ENCODE measurements around the gene IL2RA. TPM values are rescaled to one million over a fixed set of nuclear protein-coding genes. Genes with fewer than 3 reads are reported as not detected.

The IL2RA gene
- total RNA-seq, 1 experiment from 2014 or later: not detected

- no peaks in the 10 kb centered on the region for H4K20me1 ChIP-seq (ENCODE audit: control insufficient read depth, insufficient read depth, insufficient read length)
Observed at GRCh38 chr10:6038071-6038631, 24.0 kb downstream of the IL2RA start.

More at GRCh38 chr10:6038071-6038631, 24.0 kb downstream of the IL2RA start:
- Histone ChIP-seq H3K4me1 (ENCODE audit: insufficient read depth, low read length) (no peaks in the 10 kb centered on the region), H4K5ac (ENCODE audit: insufficient read length, low read depth, low read length) (no peak overlapping the region), H2BK120ac (ENCODE audit: low read depth, low read length, poor library complexity, severe bottlenecking) (no peak overlapping the region), H3K27ac (ENCODE audit: insufficient read length, low read depth, low read length) (no peak overlapping the region), H3K56ac (ENCODE audit: insufficient read length, low read depth, low read length) (no peak overlapping the region), H3K14ac (ENCODE audit: insufficient read depth, low read length) (no peak overlapping the region), H3K23ac (ENCODE audit: insufficient read length, low read depth, low read length) (no peak overlapping the region), H3K4me2 (ENCODE audit: insufficient read depth, insufficient read length, low read length) (no peak overlapping the region), H3T11ph (ENCODE audit: low read length) (no peak overlapping the region), H4K8ac (replicated peaks; ENCODE audit: insufficient read length, low read depth, low read length) (no peak overlapping the region), H2BK15ac (ENCODE audit: low read depth, low read length) (no peak overlapping the region), H3K9ac (ENCODE audit: extremely low read depth, insufficient read length, low read length) (no peak overlapping the region), H4K91ac (ENCODE audit: insufficient read length, low read depth, low read length) (no peak overlapping the region), H3K4ac (ENCODE audit: low read depth, low read length) (no peak overlapping the region), H2BK20ac (ENCODE audit: low read depth, low read length, poor library complexity, severe bottlenecking) (no peak overlapping the region), H3K79me2 (ENCODE audit: insufficient read depth, low read length) (no peaks in the 10 kb centered on the region), H2AFZ (ENCODE audit: low read length) (no peak overlapping the region), H3K79me1 (ENCODE audit: insufficient read depth, low read depth, low read length, poor library complexity, severe bottlenecking) (no peaks in the 10 kb centered on the region), H2BK12ac (ENCODE audit: insufficient read length, low read depth, low read length) (no peak overlapping the region), H2AK5ac (ENCODE audit: insufficient read length, low read length) (no peak overlapping the region), H3K9me3 (ENCODE audit: control insufficient read depth, low read depth, low read length) (no peaks in the 10 kb centered on the region), H3K18ac (ENCODE audit: insufficient read length, low read depth, low read length) (no peak overlapping the region), H3K23me2 (ENCODE audit: insufficient read length, low read depth, low read length, poor library complexity, severe bottlenecking) (no peaks in the 10 kb centered on the region), H2BK5ac (ENCODE audit: insufficient read length, low read length) (no peak overlapping the region), H3K27me3 (ENCODE audit: insufficient read depth, low read length) (no peaks in the 10 kb centered on the region)
- Mint-ChIP-seq H3K27ac (no peak overlapping the region), H3K9me3 (no peaks in the 10 kb centered on the region), H3K27me3 (ENCODE audit: low read depth) (peaks cover 7% of the 10 kb centered on the region; the same call in 1 of the 2 replicates), H3K4me3 (no peak overlapping the region), H3K36me3 (ENCODE audit: insufficient read depth in 1 of 3, low read depth in 3 of 3) (no peaks in the 10 kb centered on the region), H3K4me1 (no peaks in the 10 kb centered on the region)
- no peak for DNase-seq
- WGBS (ENCODE audit: extremely low coverage, insufficient read length, low lambda C conversion rate): no CpG with 5 or more reads among the region's 2 CpGs
- no peak for TF ChIP-seq CTCF (conservative IDR thresholded peaks at IDR 0.05)

Measured in H9 (cell line).